Esophagus squamous epithelium (tissue), 5 donors: ENCODE data around the gene GPC5. TPM values are rescaled to one million over a fixed set of nuclear protein-coding genes. Genes with fewer than 3 reads are reported as not detected.

Experiments
- DNase-seq: peaks from one replicate; lab custom pipeline; 2025; lab: John Stamatoyannopoulos, UW
- H3K27ac ChIP-seq, 4 donors: fragments of 200-600 bp; sonication (generic); one replicate each; pipeline ENCODE4 v1.5.1; 2016 to 2019; ENCODE audit warnings: mild to moderate bottlenecking in 1 of 4
- H3K27me3 ChIP-seq, 4 donors: fragments of 200-600 bp; sonication (generic); 1 replicate in 3 of 4; 2 replicates in 1 of 4; pipeline versions ENCODE4 v1.5.1 to v1.6.0; 2017 to 2021; ENCODE audit warnings: antibody characterized with exemption in 1 of 4
- H3K36me3 ChIP-seq, 3 donors: fragments of 200-600 bp; sonication (generic); one replicate each; pipeline ENCODE4 v1.5.1; 2016 to 2019
- H3K4me1 ChIP-seq, 3 donors: fragments of 200-600 bp; sonication (generic); one replicate each; pipeline ENCODE4 v1.5.1; 2017 to 2019
- H3K4me3 ChIP-seq, 4 donors: fragments of 200-600 bp; sonication (generic); 1 replicate in 3 of 4; 2 replicates in 1 of 4; pipeline ENCODE4 v1.5.1; 2016 to 2019; ENCODE audit warnings: mild to moderate bottlenecking in 2 of 4, moderate library complexity in 1 of 4
- H3K9me3 ChIP-seq, 3 donors: fragments of 200-600 bp; sonication (generic); one replicate each; pipeline ENCODE4 v1.5.1; 2016 to 2019
- POLR2A ChIP-seq, 4 donors: fragments of 450-650 bp; IDR thresholded peaks; one replicate each; pipeline ENCODE4 v1.6.1; 2017; ENCODE audit warnings: antibody characterized with exemption in 4 of 4, mild to moderate bottlenecking in 4 of 4, moderate library complexity in 3 of 4
- WGBS, 2 donors: methylation state at CpG; one replicate each; pipeline ENCODE4 v1.1.5; 2018; 5-methylcytosine and 5-hydroxymethylcytosine counted together
- intact Hi-C: fragments of 100-400 bp; cut with DNase I; formaldehyde crosslinking; loops from one replicate; pipeline ENCODE4 v1.15.0; 2022
- small RNA-seq, 4 donors: library from RNA; depleted of rRNA; stranded (forward); fragments of <200 nt; gene quantifications; one replicate each; pipeline ENCODE3, GENCODE V24; 2016
- total RNA-seq, 4 donors: library from RNA; depleted of rRNA; stranded (reverse); fragments of >200 nt; gene quantifications; one replicate each; pipeline ENCODE4 v1.1.0, GENCODE V29; 2016
- TF ChIP-seq, protein P1 (sequence below), 6 experiments: fragments of 450-650 bp in 4 of 6; fragments of 200-600 bp in 2 of 6; sonication (generic) in 2 of 6; IDR thresholded peaks; one replicate each; pipeline ENCODE4 v1.5.1; 2016 to 2019; ENCODE audit warnings: antibody characterized with exemption in 6 of 6, mild to moderate bottlenecking in 4 of 6, moderate library complexity in 4 of 6
- donor health status: DM: yes; HTN: yes; CAD: no.

The GPC5 gene
- total RNA-seq, 4 donors from 2014 or later: not detected

GRCh38 chr13:92913840-92914239 lies 1515.4 kb downstream of the GPC5 start:
- no peak for TF ChIP-seq POLR2A (IDR thresholded peaks at IDR 0.05)
- TF ChIP-seq, protein P1, sequence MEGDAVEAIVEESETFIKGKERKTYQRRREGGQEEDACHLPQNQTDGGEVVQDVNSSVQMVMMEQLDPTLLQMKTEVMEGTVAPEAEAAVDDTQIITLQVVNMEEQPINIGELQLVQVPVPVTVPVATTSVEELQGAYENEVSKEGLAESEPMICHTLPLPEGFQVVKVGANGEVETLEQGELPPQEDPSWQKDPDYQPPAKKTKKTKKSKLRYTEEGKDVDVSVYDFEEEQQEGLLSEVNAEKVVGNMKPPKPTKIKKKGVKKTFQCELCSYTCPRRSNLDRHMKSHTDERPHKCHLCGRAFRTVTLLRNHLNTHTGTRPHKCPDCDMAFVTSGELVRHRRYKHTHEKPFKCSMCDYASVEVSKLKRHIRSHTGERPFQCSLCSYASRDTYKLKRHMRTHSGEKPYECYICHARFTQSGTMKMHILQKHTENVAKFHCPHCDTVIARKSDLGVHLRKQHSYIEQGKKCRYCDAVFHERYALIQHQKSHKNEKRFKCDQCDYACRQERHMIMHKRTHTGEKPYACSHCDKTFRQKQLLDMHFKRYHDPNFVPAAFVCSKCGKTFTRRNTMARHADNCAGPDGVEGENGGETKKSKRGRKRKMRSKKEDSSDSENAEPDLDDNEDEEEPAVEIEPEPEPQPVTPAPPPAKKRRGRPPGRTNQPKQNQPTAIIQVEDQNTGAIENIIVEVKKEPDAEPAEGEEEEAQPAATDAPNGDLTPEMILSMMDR (IDR thresholded peaks at IDR 0.05): no peak
- Histone ChIP-seq H3K9me3 (no peaks in the 10 kb centered on the region), H3K4me3 (no peak overlapping the region), H3K36me3 (no peaks in the 10 kb centered on the region), H3K27me3 (no peaks in the 10 kb centered on the region), H3K4me1 (no peaks in the 10 kb centered on the region), H3K27ac (no peak overlapping the region)
- no peak for DNase-seq
- WGBS, 2 donors: 56 to 80% methylated on average over 1 of the region's 1 CpG
- intact Hi-C loops: no loop called here

Small RNAs within 50 kb of the gene (small RNA-seq; reads per million reads assigned to genes)
- 0 reads per million in 4 donors for gene AL356737.1
- gene FABP5P4: 0 reads per million in 4 donors
- gene MIR548AS: 0 reads per million in 4 donors
- gene RNU4ATAC3P: 0 reads per million in 4 donors

Other genes with a start within 250 kb of the GPC5 start
- 10 to 100 TPM in 1 of 4 donors, 1 to 10 TPM in 2, under 1 TPM in 1; 0.95 to 21.0 (median 4.5) TPM for gene MIR17HG, start 50.9 kb upstream of the GPC5 start, total RNA-seq